Neutrophil (primary cell): Measurements from ENCODE around the gene MALRD1.

ENCODE experiments used
- H3K27ac ChIP-seq: fragments of 200-600 bp; sonication (generic); 2 replicates; pipeline ENCODE4 v1.5.1; 2016; ENCODE audit warnings: mild to moderate bottlenecking, moderate library complexity
- H3K27me3 ChIP-seq: fragments of 200-600 bp; sonication (generic); 2 replicates; pipeline ENCODE4 v1.6.0; 2016; ENCODE audit warnings: mild to moderate bottlenecking
- H3K36me3 ChIP-seq: fragments of 200-600 bp; sonication (generic); 2 replicates; pipeline ENCODE4 v1.5.1; 2017
- H3K4me1 ChIP-seq, 2 experiments: fragments of 200-600 bp in 1 of 2; sonication (generic) in 1 of 2; 1 replicate in 1 of 2; 2 replicates in 1 of 2; pipeline versions ENCODE4 v1.5.1 to v1.6.1; 2013 to 2016; ENCODE audit warnings: low read depth in 1 of 2, low read length in 1 of 2, mild to moderate bottlenecking in 1 of 2, moderate library complexity in 1 of 2; ENCODE audit not compliant: control insufficient read depth in 1 of 2, insufficient read depth in 1 of 2
- H3K4me3 ChIP-seq, 2 experiments: fragments of 200-600 bp in 1 of 2; sonication (generic) in 1 of 2; 1 replicate in 1 of 2; 2 replicates in 1 of 2; pipeline ENCODE4 v1.5.1; 2013 to 2016; ENCODE audit warnings: low read depth in 1 of 2, low read length in 1 of 2, mild to moderate bottlenecking in 1 of 2, moderate library complexity in 1 of 2
- H3K9me3 ChIP-seq: fragments of 200-600 bp; sonication (generic); 2 replicates; pipeline ENCODE4 v1.5.1; 2016
- TF ChIP-seq, protein P1 (sequence below): fragments of 200-600 bp; sonication (generic); IDR thresholded peaks from 2 replicates; pipeline ENCODE4 v1.5.1; 2016; ENCODE audit warnings: antibody characterized with exemption

The MALRD1 gene

DNA sequence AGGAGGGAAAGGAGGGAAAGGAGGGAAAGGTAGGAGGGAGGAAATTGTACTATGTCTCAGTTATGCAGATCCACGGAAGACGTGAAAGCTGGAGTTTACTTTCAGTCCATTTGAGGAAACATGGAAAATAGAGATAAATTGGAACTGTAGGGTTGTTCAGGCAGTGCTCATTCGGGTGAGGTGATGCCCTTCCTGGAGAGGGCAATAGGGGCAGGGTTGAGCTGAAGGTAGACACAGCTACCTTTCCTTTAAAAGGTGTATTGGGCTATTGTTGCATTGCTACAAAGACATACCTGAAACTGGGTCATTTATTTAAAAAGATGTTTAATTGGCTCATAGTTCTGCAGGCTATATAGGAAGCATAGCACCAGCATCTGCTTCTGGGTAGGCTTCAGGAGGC, 650.7 kb downstream of the MALRD1 start:
- Histone ChIP-seq H3K4me1 (no peaks in the 10 kb centered on the region), H3K27ac (no peak overlapping the region), H3K4me3 (no peak overlapping the region), H3K9me3 (no peaks in the 10 kb centered on the region), H3K36me3 (no peaks in the 10 kb centered on the region), H3K27me3 (no peaks in the 10 kb centered on the region)
- TF ChIP-seq, protein P1, sequence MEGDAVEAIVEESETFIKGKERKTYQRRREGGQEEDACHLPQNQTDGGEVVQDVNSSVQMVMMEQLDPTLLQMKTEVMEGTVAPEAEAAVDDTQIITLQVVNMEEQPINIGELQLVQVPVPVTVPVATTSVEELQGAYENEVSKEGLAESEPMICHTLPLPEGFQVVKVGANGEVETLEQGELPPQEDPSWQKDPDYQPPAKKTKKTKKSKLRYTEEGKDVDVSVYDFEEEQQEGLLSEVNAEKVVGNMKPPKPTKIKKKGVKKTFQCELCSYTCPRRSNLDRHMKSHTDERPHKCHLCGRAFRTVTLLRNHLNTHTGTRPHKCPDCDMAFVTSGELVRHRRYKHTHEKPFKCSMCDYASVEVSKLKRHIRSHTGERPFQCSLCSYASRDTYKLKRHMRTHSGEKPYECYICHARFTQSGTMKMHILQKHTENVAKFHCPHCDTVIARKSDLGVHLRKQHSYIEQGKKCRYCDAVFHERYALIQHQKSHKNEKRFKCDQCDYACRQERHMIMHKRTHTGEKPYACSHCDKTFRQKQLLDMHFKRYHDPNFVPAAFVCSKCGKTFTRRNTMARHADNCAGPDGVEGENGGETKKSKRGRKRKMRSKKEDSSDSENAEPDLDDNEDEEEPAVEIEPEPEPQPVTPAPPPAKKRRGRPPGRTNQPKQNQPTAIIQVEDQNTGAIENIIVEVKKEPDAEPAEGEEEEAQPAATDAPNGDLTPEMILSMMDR, result no peak

DNA sequence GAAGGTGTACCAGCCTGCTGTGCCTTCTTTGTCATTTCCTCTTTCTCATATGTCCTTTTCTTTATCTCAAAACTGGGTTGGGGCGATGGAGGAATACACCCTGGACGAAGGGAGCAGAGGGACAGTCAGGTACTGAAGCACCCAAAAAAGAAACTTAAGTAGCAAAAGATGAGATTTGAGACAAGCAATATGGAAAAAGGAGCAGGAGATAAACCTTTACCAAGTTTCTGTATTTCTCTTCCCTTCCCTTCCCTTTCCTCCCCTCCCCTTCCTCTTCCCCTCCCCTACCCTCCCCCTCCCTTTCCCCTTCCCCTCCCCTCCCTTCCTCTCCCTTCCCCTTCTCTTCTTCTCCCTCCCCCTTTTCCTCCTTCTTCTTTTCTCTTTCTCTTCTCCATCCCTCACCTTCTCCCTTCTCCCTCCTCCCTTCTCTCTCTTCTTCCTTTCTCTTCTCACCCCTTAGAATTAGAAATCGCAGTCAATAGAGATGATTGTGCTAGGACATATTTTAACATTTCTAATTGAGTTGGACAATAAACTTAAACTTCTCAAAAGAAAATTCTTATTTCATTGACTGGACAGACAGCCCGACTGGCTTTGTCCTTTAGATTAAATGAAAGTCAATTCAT, 652.9 kb downstream of the MALRD1 start:
- TF ChIP-seq, protein P1, result no peak
- H3K36me3 ChIP-seq, result no peaks in the 10 kb centered on the region
- no peak overlapping the region for H3K27ac ChIP-seq
- H3K9me3 ChIP-seq, result no peaks in the 10 kb centered on the region
- H3K4me3 ChIP-seq, result no peak overlapping the region
- no peaks in the 10 kb centered on the region for H3K4me1 ChIP-seq
- no peaks in the 10 kb centered on the region for H3K27me3 ChIP-seq

DNA sequence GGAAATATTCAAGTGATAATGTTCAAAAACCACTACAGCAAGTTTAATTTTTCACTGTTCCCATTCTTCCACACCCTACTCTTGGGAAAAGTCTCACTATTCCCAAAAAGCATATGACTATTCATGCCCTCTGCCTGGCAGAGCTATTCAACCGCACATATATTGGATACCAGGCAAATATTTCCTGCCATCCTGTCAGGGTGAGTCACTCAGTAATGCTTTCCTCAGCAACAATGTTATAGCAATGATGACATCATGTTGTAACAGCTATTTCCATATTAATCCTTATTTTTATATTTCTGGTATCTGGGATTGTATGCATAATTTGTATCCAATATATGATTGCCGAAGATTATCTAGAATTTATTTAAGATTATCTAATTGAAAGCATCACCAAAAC, 653.6 kb downstream of the MALRD1 start:
- H3K27me3 ChIP-seq, result no peaks in the 10 kb centered on the region
- TF ChIP-seq, protein P1, result no peak
- H3K9me3 ChIP-seq, result no peaks in the 10 kb centered on the region
- no peak overlapping the region for H3K4me3 ChIP-seq
- H3K36me3 ChIP-seq, result no peaks in the 10 kb centered on the region
- H3K27ac ChIP-seq, result no peak overlapping the region
- no peaks in the 10 kb centered on the region for H3K4me1 ChIP-seq

DNA sequence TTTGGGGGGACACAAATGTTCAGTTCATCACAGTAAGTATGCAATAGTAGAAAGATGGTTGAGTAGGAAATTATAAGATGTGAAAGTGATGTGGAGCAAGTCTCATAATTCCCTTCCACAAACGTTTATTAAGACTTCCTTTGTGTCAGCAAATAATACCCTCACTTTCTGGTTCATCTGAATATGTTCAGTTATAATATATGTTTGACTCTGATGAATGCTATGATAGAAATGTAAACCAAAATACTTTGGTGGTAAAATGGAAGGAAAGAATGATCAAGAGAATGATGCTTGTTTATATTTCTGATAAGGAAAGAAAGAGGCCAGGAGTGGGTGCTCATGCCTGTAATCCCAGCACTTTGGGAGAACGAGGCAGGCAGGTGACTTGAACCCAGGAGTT, 655.9 kb downstream of the MALRD1 start:
- Histone ChIP-seq H3K27ac (no peak overlapping the region), H3K4me3 (no peak overlapping the region), H3K27me3 (no peaks in the 10 kb centered on the region), H3K9me3 (no peaks in the 10 kb centered on the region), H3K4me1 (no peaks in the 10 kb centered on the region), H3K36me3 (no peaks in the 10 kb centered on the region)
- TF ChIP-seq, protein P1, result no peak

DNA sequence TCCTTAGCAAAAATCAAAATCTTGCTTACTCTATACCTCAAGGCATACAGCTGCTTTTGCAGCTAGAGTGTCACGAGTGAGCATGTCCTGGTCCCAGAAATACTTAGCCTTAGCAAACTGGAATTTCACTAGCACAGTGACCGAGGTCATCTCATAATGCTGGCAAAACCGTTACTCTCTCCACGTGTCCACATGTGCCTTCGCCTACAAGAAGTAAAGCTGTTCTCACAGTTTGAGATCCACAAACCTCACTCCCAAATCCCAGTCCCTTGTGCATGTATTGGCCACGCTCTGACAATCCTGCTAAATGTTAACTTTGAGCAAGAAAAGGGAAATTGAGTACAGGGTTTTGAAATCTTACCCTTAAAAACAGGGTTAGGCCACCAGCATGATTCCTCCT, 656.6 kb downstream of the MALRD1 start:
- Histone ChIP-seq H3K27ac (no peak overlapping the region), H3K4me1 (no peaks in the 10 kb centered on the region), H3K9me3 (no peaks in the 10 kb centered on the region), H3K27me3 (no peaks in the 10 kb centered on the region), H3K36me3 (no peaks in the 10 kb centered on the region), H3K4me3 (no peak overlapping the region)
- TF ChIP-seq, protein P1, result no peak

DNA sequence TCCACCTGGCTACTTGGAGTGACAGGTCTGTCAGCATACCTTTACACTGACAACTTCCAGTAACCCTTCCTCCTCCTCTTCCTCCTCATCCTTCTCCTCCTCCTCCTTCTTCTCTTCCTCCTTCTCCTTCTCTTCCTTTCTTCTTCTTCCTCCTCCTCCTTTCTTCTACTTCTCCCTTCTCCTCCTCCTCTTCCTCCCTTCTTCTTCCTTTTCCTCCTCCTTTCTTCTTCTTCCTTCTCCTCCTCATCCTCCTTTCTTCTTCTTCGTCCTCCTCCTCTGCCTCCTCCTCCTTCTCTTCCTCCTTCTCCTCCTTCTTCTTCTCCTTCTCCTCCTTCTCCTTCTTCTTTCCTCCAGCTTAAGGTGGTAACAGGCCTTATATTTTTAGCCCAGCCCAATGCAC, 658.3 kb downstream of the MALRD1 start:
- Histone ChIP-seq H3K27ac (no peak overlapping the region), H3K4me3 (no peak overlapping the region), H3K4me1 (no peaks in the 10 kb centered on the region), H3K9me3 (peaks cover 8% of the 10 kb centered on the region), H3K27me3 (no peaks in the 10 kb centered on the region), H3K36me3 (no peaks in the 10 kb centered on the region)
- TF ChIP-seq, protein P1, result no peak
